Smooth muscle cell (in vitro differentiated cells): ENCODE data around the gene MICA. TPM values are rescaled to one million over a fixed set of nuclear protein-coding genes. Genes with fewer than 3 reads are reported as not detected.
"Not testable (repeated sequence)": the region's sequence is repeated elsewhere in the genome, so short reads cannot be mapped to it uniquely, and the experiment has no call there.

Experiments used
- DNase-seq: peaks from one replicate; lab custom pipeline; 2025; ENCODE audit not compliant: unreplicated experiment; lab: John Stamatoyannopoulos, UW
- H2AFZ ChIP-seq: fragments of 200-600 bp; sonication (generic); 2 replicates; pipeline ENCODE4 v1.6.0; 2016; ENCODE audit warnings: antibody characterized with exemption, low read depth, mild to moderate bottlenecking
- H3F3A ChIP-seq: fragments of 200-600 bp; sonication (generic); 2 replicates; pipeline ENCODE4 v1.6.0; 2017; ENCODE audit warnings: antibody characterized with exemption, low read depth
- H3K27ac ChIP-seq: fragments of 200-600 bp; sonication (generic); 2 replicates; pipeline ENCODE4 v1.5.1; 2016; ENCODE audit warnings: low read depth, mild to moderate bottlenecking
- H3K27me3 ChIP-seq: fragments of 200-600 bp; sonication (generic); 2 replicates; pipeline ENCODE4 v1.6.1; 2016; ENCODE audit warnings: low read depth, mild to moderate bottlenecking
- H3K36me3 ChIP-seq: fragments of 200-600 bp; sonication (generic); 2 replicates; pipeline ENCODE4 v1.5.1; 2016; ENCODE audit warnings: low read depth
- H3K4me1 ChIP-seq: fragments of 200-600 bp; sonication (generic); 2 replicates; pipeline ENCODE4 v1.5.1; 2016; ENCODE audit warnings: low read depth
- H3K4me2 ChIP-seq: fragments of 200-600 bp; sonication (generic); 2 replicates; pipeline ENCODE4 v1.6.0; 2016; ENCODE audit warnings: mild to moderate bottlenecking
- H3K4me3 ChIP-seq: fragments of 200-600 bp; sonication (generic); 2 replicates; pipeline ENCODE4 v1.5.1; 2016; ENCODE audit warnings: mild to moderate bottlenecking
- H3K79me2 ChIP-seq: fragments of 200-600 bp; sonication (generic); 2 replicates; pipeline ENCODE4 v1.6.0; 2016; ENCODE audit warnings: low read depth, mild to moderate bottlenecking
- H3K9ac ChIP-seq: fragments of 200-600 bp; sonication (generic); 2 replicates; pipeline ENCODE4 v1.6.0; 2016; ENCODE audit warnings: low read depth
- H3K9me3 ChIP-seq: fragments of 200-600 bp; sonication (generic); replicated peaks from 2 replicates; pipeline ENCODE4 v1.5.1; 2016; ENCODE audit warnings: low read depth
- H4K20me1 ChIP-seq: fragments of 200-600 bp; sonication (generic); 2 replicates; pipeline ENCODE4 v1.6.0; 2016; ENCODE audit warnings: low read depth
- WGBS: methylation state at CpG from one replicate; pipeline ENCODE4 v1.1.7; 2016; ENCODE audit warnings: low lambda C conversion rate; 5-methylcytosine and 5-hydroxymethylcytosine counted together
- polyA plus RNA-seq: library from polyadenylated mRNA; unstranded; fragments of >200 nt; fragmentation: Nextera tagmentation; extraction: Ambion mirVana; gene quantifications from 2 replicates; pipeline ENCODE4 v1.2.1, GENCODE V29; 2016
- total RNA-seq: library from RNA; depleted of rRNA; stranded (reverse); fragments of >200 nt; gene quantifications from 2 replicates; pipeline ENCODE4 v1.2.3, GENCODE V29; 2014
- TF ChIP-seq, protein P1 (sequence below): fragments of 200-600 bp; sonication (generic); IDR thresholded peaks from 2 replicates; pipeline ENCODE4 v1.5.1; 2017; ENCODE audit warnings: borderline replicate concordance, mild to moderate bottlenecking, antibody characterized with exemption; ENCODE audit not compliant: insufficient read depth, poor library complexity, severe bottlenecking

The MICA gene
- total and polyA plus RNA-seq, 2 experiments from 2014 or later = 54.2 to 60.8 TPM

DNA sequence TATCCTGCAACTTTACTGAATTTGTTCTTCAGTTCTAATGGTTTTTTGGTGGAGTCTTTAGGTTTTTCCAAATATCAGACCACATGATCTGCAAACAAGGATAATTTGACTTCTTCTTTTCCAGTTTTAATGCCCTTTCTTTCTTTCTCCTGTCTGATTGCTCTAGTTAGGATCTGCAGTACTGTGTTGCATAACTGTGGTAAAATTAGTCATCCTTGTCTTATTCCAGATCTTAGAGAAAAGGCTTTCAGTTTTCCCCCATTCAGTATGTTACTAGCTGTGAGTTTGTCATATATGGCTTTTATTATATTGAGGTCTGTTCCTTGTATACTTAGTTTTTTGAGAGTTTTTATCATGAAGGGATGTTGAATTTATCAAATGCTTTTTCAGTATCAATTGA lies 4.3 kb downstream of the MICA start:
- no peak overlapping the region for H2AFZ ChIP-seq
- no peak for DNase-seq
- H3K9ac ChIP-seq = no peak overlapping the region
- TF ChIP-seq, protein P1, sequence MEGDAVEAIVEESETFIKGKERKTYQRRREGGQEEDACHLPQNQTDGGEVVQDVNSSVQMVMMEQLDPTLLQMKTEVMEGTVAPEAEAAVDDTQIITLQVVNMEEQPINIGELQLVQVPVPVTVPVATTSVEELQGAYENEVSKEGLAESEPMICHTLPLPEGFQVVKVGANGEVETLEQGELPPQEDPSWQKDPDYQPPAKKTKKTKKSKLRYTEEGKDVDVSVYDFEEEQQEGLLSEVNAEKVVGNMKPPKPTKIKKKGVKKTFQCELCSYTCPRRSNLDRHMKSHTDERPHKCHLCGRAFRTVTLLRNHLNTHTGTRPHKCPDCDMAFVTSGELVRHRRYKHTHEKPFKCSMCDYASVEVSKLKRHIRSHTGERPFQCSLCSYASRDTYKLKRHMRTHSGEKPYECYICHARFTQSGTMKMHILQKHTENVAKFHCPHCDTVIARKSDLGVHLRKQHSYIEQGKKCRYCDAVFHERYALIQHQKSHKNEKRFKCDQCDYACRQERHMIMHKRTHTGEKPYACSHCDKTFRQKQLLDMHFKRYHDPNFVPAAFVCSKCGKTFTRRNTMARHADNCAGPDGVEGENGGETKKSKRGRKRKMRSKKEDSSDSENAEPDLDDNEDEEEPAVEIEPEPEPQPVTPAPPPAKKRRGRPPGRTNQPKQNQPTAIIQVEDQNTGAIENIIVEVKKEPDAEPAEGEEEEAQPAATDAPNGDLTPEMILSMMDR = no peak
- no peaks in the 10 kb centered on the region for H3K36me3 ChIP-seq
- peaks cover 66% of the 10 kb centered on the region for H3K79me2 ChIP-seq
- peak overlapping the region; percentile 60 for H3K4me2 ChIP-seq
- peaks cover 89% of the 10 kb centered on the region for H4K20me1 ChIP-seq
- no peak overlapping the region for H3K4me3 ChIP-seq
- no peaks in the 10 kb centered on the region for H3K27me3 ChIP-seq
- no peaks in the 10 kb centered on the region for H3K9me3 ChIP-seq
- peaks cover 11% of the 10 kb centered on the region for H3K4me1 ChIP-seq
- H3K27ac ChIP-seq = peak overlapping the region; percentile 60
- peaks cover 10% of the 10 kb centered on the region for H3F3A ChIP-seq

DNA sequence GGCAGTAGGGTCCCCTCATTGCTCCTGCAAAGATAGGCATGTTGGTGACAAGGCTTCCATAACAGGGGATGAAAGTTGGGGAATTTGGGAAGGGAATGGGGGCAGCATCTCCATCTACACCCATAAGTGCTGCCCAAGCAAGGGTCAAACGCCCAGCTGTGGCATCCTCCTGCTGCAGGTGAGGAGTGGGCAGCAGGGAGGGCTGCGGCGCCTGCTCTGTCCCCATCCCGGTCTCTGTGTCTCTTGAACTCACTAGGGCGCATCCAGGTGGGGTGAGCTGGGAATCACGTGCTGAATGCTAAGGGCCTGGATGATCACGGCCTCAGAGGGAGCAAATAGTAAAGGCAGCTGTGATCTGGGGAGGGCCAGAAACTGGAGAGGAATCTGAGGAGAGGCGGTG lies 9.1 kb downstream of the MICA start:
- Histone ChIP-seq H3K36me3 (no peaks in the 10 kb centered on the region), H3K4me2 (no peak overlapping the region), H3F3A (peaks cover 1% of the 10 kb centered on the region), H3K4me3 (no peak overlapping the region), H3K4me1 (peaks cover 4% of the 10 kb centered on the region), H4K20me1 (peaks cover 68% of the 10 kb centered on the region), H3K79me2 (peaks cover 30% of the 10 kb centered on the region), H2AFZ (no peak overlapping the region), H3K9ac (no peak overlapping the region), H3K27me3 (no peaks in the 10 kb centered on the region), H3K9me3 (no peaks in the 10 kb centered on the region), H3K27ac (no peak overlapping the region)
- no peak for DNase-seq
- TF ChIP-seq, protein P1 = no peak
- 97% methylated on average over 8 of the region's 8 CpGs for WGBS

DNA sequence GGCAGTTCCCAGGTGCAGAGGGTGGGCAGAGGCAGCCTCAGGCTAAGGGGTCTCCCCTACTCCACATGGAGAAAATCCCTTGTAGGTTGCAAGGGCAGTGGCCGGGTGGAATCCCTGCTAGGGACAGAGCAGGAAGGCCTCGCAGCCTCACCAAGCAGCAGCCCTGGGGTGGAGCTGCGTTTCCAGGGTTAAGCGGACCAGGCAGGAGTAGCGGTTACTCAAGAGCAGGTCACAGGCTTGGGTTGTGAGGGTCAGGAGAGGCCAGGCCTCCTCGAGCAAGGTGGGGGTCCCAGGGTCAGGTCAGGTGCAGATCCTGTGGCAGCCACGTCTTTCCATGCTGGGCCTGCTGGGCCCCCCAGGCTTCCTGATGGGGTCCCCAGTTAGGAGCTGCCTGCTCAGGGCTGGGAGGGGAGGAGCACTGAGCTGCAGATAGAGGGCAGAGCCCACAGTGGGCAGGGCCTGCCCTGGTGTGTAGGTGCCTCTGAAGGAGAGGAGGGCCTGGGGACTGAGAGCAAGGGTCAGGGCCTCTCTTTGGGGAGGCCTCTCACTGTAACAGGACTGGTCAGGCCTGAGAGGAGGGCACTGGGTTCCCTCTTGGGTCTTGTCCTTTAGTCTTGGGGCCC lies 10.9 kb downstream of the MICA start:
- not testable (repeated sequence) for H3K4me3 ChIP-seq, DNase-seq, H3K4me2 ChIP-seq, H3F3A ChIP-seq, H3K36me3 ChIP-seq, H3K27ac ChIP-seq, H3K9ac ChIP-seq, H3K4me1 ChIP-seq, H3K9me3 ChIP-seq, H2AFZ ChIP-seq, H3K27me3 ChIP-seq
- peaks cover 15% of the 10 kb centered on the region for H3K79me2 ChIP-seq
- H4K20me1 ChIP-seq = peaks cover 50% of the 10 kb centered on the region
- WGBS = 98% methylated on average over 7 of the region's 7 CpGs

DNA sequence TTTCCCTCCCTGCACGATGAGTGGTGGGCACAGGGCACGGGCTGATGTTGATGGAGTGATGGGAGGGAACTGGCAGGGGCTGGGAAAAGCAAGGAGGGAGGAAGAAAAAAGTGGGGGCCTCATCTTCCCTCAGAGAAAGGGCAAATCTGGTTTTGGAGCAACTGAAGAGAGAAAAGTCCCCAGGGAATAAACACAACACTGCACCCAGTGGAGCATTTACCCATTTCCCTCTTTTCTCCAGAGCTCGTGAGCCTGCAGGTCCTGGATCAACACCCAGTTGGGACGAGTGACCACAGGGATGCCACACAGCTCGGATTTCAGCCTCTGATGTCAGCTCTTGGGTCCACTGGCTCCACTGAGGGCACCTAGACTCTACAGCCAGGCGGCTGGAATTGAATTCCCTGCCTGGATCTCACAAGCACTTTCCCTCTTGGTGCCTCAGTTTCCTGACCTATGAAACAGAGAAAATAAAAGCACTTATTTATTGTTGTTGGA lies 11.4 kb downstream of the MICA start:
- Histone ChIP-seq H3K4me1 (no peaks in the 10 kb centered on the region), H3K36me3 (no peaks in the 10 kb centered on the region), H3K27ac (no peak overlapping the region), H2AFZ (no peak overlapping the region), H3K9me3 (no peaks in the 10 kb centered on the region), H3K27me3 (no peaks in the 10 kb centered on the region), H3K4me3 (no peak overlapping the region), H3F3A (no peaks in the 10 kb centered on the region), H3K9ac (no peak overlapping the region), H3K4me2 (no peak overlapping the region), H4K20me1 (peaks cover 44% of the 10 kb centered on the region), H3K79me2 (peaks cover 9% of the 10 kb centered on the region)
- 87% methylated on average over 5 of the region's 6 CpGs for WGBS
- DNase-seq = no peak
- TF ChIP-seq, protein P1 = no peak
